Stomach (tissue), 4 donors: Measurements from ENCODE around the gene SYNDIG1.

Experiments used
- EP300 ChIP-seq: sonication (generic); formaldehyde crosslinking; IDR thresholded peaks from one replicate; pipeline ENCODE4 v1.6.1; 2017; ENCODE audit warnings: antibody characterized with exemption
- POLR2A ChIP-seq, 4 donors: fragments of 450-650 bp; IDR thresholded peaks; one replicate each; pipeline ENCODE4 v1.6.1; 2016; ENCODE audit warnings: antibody characterized with exemption in 4 of 4, control low read depth in 2 of 4, mild to moderate bottlenecking in 1 of 4, moderate library complexity in 1 of 4
- POLR2AphosphoS5 ChIP-seq, 3 donors: sonication (generic); formaldehyde crosslinking; IDR thresholded peaks; one replicate each; pipeline ENCODE4 v1.6.1; 2016; ENCODE audit warnings: antibody characterized with exemption in 3 of 3
- TF ChIP-seq, protein P1 (sequence below), 7 experiments: fragments of 450-650 bp in 4 of 7; fragments of 200-600 bp in 3 of 7; sonication (generic) in 3 of 7; IDR thresholded peaks; one replicate each; pipeline ENCODE4 v1.5.1; 2016 to 2019; ENCODE audit warnings: antibody characterized with exemption in 7 of 7, control low read depth in 2 of 7, mild to moderate bottlenecking in 1 of 7

DNA sequence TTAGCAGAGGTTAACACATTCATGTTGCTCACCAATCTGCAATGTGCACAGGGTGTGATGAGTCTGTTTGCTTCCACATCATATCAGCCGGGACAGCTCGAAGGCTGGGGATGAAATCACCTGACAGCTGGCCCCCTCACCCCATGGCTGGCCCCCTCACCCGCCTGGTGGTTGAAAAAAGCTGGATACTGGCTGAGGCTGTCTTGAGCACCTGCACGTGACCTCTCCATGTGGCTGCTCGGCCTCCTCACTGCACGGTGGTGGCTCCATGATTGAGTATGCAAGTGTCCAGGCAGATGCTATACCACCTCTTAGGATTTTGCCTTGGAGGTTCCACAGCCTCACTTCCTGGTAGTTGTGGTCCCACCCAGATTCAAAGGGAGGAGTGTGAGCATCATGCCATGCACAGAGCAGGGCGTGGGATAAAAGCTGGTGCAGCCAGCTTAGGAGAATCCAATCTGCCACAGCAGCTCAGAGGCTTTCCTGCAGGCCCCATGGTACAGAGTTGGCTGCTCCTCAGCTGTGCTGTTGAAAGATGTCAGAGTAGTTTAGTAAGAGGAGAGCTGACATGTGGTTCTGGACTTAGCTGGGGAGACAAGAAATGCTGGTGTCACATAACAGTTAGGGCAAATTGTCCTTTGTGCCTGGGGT, 29.6 kb upstream of the SYNDIG1 start:
- TF ChIP-seq, protein P1, sequence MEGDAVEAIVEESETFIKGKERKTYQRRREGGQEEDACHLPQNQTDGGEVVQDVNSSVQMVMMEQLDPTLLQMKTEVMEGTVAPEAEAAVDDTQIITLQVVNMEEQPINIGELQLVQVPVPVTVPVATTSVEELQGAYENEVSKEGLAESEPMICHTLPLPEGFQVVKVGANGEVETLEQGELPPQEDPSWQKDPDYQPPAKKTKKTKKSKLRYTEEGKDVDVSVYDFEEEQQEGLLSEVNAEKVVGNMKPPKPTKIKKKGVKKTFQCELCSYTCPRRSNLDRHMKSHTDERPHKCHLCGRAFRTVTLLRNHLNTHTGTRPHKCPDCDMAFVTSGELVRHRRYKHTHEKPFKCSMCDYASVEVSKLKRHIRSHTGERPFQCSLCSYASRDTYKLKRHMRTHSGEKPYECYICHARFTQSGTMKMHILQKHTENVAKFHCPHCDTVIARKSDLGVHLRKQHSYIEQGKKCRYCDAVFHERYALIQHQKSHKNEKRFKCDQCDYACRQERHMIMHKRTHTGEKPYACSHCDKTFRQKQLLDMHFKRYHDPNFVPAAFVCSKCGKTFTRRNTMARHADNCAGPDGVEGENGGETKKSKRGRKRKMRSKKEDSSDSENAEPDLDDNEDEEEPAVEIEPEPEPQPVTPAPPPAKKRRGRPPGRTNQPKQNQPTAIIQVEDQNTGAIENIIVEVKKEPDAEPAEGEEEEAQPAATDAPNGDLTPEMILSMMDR (IDR thresholded peaks at IDR 0.05) = no peak
- TF ChIP-seq POLR2AphosphoS5 (IDR thresholded peaks at IDR 0.05) = no peak
- TF ChIP-seq POLR2A (IDR thresholded peaks at IDR 0.05) = no peak
- no peak for TF ChIP-seq EP300
